GM12892 (cell line): ENCODE data around the gene EFNA5.

Experiments used
- POLR2AphosphoS5 ChIP-seq: IDR thresholded peaks from 2 replicates; pipeline ENCODE4 v1.6.1; 2011; ENCODE audit warnings: low read depth, low read length, control low read depth
- TAF1 ChIP-seq: IDR thresholded peaks from 2 replicates; pipeline ENCODE4 v1.6.1; 2011; ENCODE audit warnings: low read depth, mild to moderate bottlenecking, control low read depth, low read length, borderline replicate concordance

DNA sequence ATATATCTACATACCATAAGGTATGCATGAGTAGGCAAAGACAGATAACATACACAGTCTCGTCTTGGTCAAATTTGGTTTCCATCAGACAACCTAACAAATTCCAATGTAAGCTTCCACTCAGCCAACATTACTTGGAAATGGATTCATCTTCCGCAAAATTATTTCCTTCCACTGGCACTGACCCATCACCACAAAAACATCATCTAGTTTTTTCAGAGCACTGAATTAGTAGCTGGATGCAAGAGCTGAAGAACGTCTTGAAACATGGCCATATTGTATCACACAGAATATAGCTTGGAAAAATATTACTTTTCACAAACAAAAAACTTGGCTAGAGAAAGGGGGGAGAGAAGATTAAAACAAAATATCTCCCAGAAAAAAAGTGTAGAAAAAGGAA lies 73.5 kb downstream of the EFNA5 start:
- TF ChIP-seq TAF1, result no peak
- TF ChIP-seq POLR2AphosphoS5, result no peak
